NCI-H460 (cell line): Measurements from ENCODE around the gene MTMR12. TPM values are rescaled to one million over a fixed set of nuclear protein-coding genes. Genes with fewer than 3 reads are reported as not detected.

ENCODE experiments used
- DNase-seq: peaks from one replicate; pipeline ENCODE4 v3.0.0-alpha.2; 2016; ENCODE audit warnings: low read depth; ENCODE audit errors: extremely low read depth
- small RNA-seq, 2 experiments: library from RNA; depleted of rRNA; stranded (forward); fragments of <200 nt; gene quantifications; one replicate each; pipeline ENCODE3, GENCODE V24; 2014
- total RNA-seq: library from RNA; depleted of rRNA; stranded (reverse); fragments of >200 nt; shearing (Covaris generic); gene quantifications from 2 replicates; pipeline ENCODE4 v1.2.3, GENCODE V29; 2014; rRNA removed

Gene MTMR12
- total RNA-seq, 1 experiment from 2014 or later: 20.3 TPM

- DNase-seq: no peak
These were observed 106.7 kb downstream of the MTMR12 start for GRCh38 chr5:32206053-32206452.

GRCh38 chr5:32202394-32202793 lies 110.3 kb downstream of the MTMR12 start:
- DNase-seq: no peak

- DNase-seq: peak; percentile 11
These were observed 111.5 kb downstream of the MTMR12 start for GRCh38 chr5:32201122-32201753.

- no peak for DNase-seq
These were observed 115.7 kb downstream of the MTMR12 start for GRCh38 chr5:32197032-32197431.

- no peak for DNase-seq
These were observed 117.5 kb downstream of the MTMR12 start for GRCh38 chr5:32195265-32195664.

GRCh38 chr5:32193591-32193990 lies 119.1 kb downstream of the MTMR12 start:
- DNase-seq: peak; percentile 49

- DNase-seq: no peak
These were observed 122.6 kb downstream of the MTMR12 start for GRCh38 chr5:32190095-32190494.

- DNase-seq: no peak
These were observed 125.1 kb downstream of the MTMR12 start for GRCh38 chr5:32187675-32188074.

GRCh38 chr5:32182463-32183063 lies 130.2 kb downstream of the MTMR12 start:
- DNase-seq: no peak

Small RNA genes lying within 50 kb of the gene (small RNA-seq; reads per million reads assigned to genes)
- gene RNU6-1079P (0 reads per million in 2 experiments), gene RNU6-378P (0 reads per million in 2 experiments)

Other genes starting within 250 kb of the MTMR12 start
- gene GOLPH3, start 138.6 kb downstream of the MTMR12 start, total RNA-seq: 76.8 and 88.3 TPM in 2 replicates
- 116 and 123 TPM in 2 replicates for gene ZFR, start 131.8 kb upstream of the MTMR12 start, total RNA-seq